ENCODE results near the gene MBNL2.

Gene MBNL2

DNA sequence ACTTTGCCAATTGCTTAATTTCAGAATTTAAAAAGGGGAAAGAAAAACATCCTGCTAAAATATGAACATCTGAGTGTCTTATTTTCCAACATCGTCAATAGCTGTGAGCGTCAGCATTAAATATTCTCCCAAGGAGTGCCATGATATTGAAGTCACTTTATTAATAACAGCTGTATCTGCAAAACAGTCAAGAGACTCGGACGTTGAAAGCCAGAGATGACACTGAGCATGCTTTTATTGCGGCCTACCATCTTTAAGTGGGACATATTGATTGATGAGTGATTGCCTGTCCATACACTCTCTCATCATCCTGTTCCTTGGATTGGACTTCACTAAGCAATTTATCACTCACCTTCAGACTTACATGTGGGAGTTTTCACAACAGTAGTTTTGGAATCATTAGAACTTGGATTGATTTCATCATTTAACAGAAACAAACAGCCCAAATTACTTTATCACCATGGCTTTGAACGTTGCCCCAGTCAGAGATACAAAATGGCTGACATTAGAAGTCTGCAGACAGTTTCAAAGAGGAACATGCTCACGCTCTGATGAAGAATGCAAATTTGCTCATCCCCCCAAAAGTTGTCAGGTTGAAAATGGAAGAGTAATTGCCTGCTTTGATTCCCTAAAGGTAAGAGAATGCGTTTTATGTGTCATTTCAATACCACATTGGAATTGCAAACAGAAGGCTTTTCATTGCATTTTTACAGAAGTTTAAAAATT is 53.8 kb downstream of the MBNL2 start:
- DNase-seq = no peak

DNA sequence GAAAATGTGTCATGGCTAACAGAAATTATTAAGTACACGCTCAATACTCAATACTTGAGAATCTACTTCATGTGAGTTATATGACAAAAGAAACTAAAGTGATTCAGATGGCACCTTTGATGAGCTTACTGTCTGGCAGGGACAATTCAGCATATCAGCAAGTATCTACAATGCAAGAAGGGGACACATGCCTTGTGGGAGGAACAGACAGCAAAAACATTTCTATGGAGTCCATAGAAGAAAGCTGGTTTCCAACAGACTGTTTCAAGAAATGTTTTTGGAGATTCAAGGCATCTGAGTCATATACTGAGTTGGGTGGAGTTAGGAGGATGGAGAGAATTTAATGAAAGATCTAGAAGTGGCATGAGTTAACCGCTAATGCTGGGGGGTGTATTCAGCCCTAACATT is 54.7 kb downstream of the MBNL2 start:
- DNase-seq = no peak

DNA sequence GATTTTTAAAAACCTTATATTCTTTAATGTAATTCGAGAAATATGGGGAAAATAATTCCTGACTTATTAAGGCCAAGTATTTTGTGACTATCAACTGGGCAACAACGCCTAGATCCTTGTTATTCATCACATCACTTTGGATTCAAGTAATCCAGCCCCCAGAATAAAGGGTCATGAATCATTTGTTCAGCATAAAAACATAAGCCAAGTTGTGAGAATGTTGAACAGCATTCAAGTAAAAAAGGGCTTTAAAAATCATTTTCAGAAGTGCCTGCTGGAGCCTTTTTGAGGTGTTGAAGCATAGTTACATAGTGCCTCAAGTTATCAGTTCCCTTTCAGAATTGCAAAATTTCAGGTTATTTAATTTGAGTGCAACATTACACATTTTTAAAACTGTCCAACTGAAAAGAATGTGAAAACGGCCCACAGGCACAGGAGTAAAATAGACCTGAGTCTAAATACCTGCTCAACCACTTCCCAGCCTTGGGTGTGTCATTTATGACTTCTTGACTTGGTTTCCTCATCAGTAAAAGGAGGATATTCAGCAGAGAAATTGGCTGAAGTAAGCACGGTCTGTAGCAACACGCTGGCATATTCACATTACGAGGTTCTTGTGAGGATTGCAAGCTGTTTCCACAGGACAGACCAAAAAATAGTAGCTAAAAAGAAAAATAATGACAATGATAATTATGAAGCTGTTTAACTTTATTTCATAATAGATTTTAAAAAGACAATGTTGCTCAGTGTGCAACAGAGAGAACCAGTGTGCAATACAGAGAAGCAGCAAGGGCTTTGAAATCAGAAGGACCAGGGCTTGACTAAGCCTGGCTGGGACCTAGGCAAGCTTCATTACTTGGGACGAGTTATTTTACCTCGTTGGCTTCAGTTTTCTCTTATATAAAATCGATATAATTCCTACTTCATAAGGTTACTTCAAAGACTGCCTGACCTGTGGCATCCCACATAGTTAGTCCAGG is 56.6 kb downstream of the MBNL2 start:
- DNase-seq = no peak

DNA sequence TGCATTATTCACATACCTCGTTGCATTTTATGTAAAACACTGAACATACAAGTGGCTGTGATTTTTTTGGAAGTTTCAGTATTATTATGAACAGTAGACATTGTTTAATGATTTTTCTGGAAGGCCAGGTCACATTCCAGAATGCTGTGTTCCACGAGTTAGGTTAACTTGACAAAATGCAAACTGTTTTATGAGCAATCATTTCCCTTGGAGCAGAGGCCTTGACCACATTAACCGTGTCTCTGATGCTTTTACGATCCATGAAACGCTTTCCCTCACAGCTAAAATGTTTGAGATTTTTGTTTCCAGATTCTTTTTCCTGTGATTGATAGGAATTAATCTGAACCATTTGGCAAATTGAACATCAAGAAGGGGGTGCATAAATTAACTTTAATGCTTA is 57.8 kb downstream of the MBNL2 start:
- DNase-seq = no peak

DNA sequence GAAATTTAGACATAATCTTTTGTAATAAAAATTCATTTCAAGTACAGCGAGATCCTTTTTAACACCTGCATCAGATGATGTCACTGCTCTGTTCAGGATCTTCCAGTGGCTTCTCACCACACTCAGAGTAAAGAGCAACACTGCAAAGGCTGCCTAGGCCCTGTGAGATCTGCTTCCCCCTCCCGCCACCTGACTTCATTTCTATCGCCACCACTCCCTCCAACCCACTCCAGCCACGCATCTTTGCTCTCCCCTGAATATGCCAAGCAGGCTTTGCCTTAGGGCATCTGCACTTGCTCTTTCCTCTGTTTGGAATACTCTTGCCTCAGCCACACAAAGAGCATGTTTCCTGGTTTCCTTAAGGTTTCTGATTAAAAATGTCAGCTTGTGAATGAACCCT is 58.3 kb downstream of the MBNL2 start:
- DNase-seq = no peak

DNA sequence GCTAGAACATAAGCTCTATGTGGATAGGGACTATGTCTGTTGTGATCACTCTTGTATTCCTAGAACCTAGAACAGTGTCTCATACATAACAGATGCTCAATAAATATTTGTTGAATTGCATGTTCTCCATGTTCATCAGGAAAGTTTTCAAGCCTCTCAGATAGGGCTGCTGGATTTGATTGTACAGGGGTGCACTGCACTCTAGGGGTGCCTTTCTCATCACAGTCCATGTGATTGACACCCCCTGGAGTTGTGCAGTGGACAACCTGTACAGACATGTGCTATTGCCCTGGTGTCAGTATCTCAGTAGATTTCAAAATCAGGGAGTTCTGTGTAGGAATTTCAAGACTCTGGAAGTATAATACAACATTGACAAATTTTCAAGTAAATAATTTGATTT is 58.9 kb downstream of the MBNL2 start:
- DNase-seq = no peak

DNA sequence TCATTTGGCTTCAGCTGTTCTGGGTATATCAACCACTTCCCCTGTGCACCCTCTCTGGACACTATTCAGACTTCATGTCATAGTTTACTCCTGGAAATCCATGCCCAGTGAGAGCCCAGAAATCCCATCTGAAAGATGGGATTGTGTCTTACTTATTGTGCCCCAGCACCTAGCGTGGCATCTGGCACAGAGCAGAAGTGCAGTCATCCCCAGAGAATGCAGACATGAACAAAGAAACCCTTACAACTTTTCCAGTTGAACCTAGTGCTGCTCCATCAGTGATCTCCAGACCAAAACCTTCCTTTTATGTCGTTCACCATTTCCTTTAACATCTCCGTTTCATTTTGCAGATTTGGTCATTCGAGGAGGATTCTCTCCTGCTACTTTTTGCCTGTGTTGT is 60.6 kb downstream of the MBNL2 start:
- DNase-seq = peak; percentile 12

DNA sequence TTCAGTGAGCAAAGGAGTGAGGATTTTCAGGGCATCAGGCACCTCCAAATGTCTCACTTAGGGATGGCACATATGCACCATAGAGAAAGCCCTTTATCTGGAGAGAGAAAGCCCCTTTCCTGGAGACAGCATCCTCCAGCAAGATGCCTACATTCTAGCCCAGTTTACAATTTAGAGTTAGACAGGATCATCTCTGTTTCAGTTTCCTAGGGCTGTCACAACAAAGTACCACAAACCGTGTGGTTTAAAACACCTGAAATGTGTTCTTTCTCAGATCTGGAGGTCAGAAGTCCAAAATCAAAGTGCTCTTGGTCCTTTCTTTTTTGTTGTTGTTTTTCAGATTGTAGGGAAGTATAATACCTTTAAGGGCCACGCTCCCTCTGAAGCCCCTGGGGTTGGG is 61.8 kb downstream of the MBNL2 start:
- no peak for DNase-seq

DNA sequence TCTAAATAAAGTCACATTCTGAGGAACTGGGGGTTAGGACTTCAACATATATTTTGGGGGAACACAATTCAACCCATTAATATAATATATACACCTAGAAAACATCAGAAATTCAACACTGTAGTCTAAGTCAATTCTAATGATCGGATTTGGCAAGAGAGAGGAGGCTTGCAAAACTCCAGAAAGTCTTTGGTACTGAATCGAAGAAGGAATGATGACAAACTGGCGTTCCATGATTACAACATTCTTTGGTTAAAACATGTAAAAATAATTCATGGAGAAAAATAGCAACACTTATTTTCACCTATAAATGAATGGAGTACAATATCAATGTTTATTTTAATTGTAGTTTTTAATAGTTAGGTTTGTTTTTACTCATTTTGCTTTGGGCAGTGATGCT is 62.4 kb downstream of the MBNL2 start:
- no peak for DNase-seq

DNA sequence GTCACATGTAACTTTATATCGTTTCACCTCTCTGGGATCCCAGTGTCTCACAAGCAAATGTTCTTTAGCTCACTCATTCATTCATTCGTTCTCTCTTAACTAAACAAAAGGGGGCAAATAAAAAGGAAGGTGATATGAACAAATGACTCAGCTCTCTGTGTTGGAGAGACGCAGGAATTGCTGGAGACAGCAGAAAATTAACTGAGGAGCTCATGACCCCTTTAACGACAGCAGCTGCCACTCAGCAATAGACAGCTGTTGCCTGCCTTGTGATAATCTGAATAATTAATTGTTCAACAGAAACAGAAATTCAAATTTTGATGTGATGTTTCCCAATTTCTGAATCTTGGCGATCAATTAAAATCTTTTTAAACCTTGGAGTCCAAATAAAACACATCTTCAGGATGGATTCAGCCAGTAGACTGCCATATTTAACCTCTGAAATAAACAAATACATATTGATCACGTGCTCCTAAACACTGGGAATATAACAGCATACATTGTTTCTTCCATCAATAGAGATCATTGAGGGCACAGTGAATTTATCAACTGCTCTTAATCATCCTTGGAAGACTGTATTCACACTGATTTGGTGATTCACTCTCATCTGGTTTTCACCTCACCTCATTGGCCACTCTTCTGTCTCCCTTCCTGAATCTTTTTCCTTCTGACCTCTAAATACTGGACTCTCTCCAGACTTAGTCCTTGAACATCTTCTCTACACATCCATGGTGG is 63.3 kb downstream of the MBNL2 start:
- peak; percentile 39 for DNase-seq

DNA sequence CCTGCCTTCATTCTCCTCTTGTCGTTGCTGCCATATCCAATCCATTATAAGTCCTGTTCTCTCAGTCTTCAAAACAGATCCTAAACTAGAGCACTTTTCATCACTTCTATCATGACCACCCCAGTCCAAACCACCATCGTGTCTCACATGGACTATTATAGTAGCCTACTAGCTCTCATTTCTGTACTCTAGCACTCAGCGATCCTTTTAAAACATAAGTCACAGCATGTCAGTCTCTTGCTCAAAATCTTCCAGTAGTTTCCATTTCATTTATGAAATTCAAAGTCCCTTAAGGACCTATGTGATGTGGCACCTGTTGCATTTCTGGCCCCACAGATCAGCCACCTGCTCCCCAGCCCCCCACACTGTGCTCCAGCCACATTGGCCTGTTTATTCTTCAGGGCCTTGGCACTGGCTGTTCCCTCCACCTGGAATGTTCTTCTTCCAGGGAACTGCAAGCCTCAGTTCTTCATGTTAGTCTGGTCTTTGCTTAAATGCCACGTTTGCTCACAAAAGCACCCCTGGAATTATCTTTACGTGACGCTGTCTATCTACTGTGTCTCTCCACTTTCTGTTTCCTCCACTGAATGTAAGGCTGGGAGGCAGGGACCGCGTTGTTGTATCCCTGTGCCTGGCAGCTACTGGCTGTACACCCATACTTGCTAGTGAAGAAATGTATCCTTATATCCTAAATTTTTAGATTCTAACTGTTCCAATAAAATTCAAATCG is 64.3 kb downstream of the MBNL2 start:
- DNase-seq = no peak

DNA sequence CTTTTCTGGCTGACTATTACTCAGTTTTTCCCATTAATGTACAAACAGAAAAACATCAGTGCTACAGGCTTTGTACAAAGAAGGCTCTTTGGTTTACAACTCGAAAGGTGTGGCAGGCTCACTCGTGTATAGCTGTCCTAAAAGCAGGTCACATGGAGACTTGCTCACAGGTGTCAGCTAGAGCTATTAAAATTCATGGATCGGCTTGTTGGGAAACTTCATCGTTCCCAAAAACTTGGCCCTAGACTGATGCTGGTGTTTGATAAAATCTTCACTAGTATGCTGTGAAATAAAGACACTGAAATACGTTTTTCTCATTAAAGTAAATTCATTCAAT is 64.9 kb downstream of the MBNL2 start:
- no peak for DNase-seq

DNA sequence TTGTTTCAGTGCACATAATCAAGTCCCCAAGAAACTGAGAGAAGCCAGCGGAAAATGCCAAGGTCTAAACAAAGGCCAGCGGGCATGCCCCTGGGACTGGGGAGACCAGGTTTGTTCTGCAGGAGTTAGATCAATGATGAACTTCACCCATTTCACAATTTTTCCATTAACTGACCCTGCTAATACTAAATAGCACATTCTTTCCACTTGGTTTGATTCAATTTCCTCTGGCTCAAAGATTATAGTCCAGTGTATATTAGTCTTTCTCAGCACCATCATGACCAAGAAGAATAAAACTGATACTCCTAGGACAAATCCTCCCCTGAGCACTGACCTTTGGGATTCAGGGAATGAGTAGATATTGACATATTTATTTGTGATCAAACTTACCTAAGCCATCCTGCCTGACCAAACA is 66.4 kb downstream of the MBNL2 start:
- DNase-seq = no peak

DNA sequence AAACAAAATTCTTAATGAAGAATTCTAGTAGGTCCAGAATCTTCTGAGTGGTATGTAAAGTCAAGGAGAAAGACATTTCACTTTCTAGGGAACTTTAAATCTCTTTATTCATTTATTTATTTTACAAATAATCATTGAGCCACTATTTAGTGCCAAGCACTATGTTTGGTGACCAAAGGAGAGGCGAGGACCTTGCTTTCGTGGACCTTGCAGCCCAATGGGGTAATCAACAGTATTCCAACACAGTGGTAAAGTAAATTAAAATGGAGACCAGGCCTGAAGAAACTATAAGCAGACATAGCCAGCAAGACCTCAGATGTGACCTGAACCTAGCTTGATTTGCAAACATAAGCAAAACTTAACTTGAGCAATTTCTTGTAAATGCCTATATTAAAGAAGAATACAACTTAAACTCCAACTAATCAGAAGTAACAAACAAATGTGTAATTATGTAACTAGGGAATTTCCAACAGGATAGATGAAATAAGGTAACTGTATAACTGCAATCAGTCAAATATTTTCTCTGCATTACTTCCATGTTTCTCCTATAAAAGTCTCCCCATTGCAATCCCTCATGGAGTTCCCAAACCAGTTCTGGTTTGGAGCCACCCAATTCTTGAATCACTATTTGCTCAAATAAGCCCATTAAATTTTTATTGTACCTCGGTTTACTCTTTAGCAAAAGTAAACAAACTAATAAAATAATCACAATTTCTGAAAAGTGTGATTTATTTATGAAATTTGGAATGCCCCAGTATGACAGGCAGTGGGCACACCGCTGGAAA is 67.6 kb downstream of the MBNL2 start:
- DNase-seq = no peak

DNA sequence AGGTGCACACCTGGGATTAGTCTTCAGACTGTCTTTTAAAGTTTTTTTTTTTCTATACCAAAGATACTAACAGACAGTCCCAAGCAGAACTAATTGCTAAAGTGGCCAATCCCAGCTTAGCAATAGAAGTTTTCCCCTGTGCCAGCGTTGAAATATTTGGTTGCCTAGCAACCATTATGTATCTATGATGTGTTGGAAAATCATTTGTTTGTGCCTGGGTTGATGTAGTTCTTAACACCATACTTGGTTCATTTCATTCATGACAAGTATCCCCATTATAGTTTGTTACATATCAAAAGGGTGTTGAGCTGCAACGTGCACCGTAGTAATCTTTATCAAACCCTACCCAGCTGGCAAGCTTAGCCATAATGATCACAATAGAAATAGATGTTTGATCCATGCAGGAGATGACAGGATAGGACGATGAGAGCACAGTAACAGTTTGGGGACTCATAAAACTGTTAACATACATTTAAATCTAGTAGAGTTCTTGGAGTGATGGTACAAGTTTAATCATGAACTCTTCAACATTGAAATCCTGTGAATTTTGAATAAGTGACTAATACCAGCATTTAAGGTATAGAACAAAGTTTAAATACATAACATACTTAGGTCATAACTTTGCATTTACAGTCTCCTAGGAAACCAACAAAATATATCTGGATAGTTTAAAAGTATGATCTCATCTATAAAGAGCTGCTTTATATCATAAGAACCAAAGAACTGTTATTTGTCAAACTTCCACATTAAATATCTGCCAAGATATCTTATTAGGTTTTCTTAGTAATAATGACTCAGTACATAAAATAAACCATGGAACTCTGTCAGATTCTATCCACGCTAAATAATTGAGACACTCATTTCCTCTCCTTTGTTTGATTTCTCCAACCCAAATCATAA is 73.4 kb downstream of the MBNL2 start:
- no peak for DNase-seq

DNA sequence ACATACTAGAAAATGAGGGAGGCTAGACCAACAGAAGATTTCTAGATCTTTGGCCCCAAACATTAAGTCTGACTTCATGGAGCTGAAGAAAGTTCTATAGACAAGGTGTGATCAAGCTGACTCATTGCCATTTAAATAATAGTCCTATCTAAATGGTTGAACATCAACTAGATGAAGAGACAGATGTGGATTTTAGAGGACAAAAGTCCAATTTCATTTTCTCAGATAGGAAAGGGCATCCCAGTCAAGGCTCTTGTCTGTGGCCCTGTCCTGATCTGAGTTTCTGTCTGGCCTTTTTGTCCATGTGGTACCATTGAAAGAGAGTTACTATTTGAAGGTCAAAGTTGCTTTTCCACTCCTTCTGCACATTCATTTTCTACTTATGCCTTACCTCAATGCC is 74.6 kb downstream of the MBNL2 start:
- no peak for DNase-seq

DNA sequence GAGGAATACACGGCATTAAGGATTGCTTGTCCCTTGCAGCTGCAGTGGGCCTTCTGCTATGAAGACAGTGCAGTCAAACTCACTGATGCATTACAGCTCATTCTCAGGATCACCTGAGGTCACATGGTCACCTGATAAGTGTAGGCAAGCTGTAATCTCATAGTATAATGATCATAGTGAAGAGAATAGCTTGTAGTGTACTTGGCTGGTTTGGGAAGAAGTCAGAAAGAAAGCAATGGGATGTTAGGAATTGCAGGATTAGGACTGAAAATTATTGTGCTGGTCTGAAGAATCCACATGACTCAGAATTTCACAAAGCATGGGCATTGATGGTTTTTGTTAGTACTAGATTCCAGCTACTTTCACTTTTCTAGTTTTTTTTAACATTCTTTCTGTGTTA is 76.7 kb downstream of the MBNL2 start:
- peak; percentile 26 for DNase-seq

DNA sequence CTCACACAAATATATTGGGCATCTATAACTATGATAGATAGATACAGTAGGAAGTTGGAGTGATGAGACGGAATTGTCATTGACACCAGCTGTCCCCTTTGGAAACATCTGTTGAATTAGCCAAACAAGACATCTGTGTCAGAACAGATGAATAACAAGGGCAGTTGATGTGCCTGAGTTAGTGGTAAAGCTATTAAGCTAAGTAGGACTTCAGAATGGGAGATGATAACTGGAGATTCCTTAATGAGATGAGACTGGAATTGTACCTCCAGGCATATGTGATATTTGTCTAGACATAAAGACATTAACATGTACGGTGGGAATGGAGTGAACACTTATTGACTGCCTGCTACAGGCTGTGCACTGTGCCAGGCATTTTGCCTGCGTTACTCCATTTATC is 78.7 kb downstream of the MBNL2 start:
- DNase-seq = peak; percentile 63

DNA sequence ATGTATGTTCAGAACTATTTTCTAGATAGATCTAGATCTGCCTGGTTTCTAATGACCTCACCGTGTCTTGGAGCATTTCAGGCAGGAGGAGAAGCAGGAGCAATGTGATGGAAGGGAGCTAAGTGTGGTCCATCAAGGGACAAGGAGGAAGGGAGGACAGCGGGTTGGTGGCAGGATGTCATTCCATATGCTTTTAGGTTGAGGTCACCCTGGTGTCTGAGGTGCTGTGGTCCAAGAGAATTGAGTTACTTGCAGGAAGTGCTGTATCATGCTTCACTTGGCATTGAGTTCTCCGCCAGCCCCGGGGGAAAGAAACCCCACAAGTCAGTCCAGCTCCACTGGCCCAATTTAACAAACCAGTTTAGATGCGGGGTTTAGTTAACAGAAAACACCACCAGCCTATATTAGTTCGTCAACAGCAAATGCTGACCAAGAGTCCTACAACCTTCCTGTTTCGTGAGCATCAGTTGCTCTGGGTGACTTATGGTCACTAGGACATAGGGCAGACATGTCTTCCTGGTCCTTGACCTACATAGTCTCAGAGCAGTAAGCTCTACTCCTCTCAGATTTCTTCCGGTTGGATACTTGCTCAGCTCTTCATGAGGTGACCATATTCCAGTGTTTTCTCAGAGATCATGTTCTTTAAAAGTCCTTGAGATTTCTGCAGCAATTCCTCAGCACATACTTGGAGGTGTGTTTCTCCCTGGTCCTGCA is 79.4 kb downstream of the MBNL2 start:
- DNase-seq = no peak

DNA sequence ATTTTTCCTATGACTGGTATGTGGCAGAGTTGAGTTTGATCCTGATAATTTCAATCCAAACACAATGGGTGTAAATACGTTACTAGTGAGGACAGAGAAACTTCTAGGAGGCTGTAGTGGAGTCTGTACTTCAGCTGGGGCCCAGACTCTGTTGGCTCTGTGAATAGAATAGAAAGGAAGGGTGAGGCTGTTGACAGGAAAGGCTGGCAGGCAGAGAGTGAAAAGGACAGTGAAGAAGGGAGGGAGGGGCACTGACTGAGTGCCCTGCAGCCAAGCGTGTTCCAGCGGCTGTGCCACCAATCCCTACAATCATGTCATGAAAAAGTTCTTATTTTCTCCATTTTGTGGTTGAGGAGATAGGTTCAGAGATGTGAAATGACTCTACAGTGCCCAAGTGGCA is 80.5 kb downstream of the MBNL2 start:
- no peak for DNase-seq

Data from NCI-H2171 treated with DMSO at 0.1 percent for 48 hours (cell line).